ENCODE measurements around the gene MND1. TPM values are rescaled to one million over a fixed set of nuclear protein-coding genes. Genes with fewer than 3 reads are reported as not detected.

MND1 gene
- total and polyA plus RNA-seq, 2 donors from 2014 or later: 0.98 to 1.5 TPM

DNA sequence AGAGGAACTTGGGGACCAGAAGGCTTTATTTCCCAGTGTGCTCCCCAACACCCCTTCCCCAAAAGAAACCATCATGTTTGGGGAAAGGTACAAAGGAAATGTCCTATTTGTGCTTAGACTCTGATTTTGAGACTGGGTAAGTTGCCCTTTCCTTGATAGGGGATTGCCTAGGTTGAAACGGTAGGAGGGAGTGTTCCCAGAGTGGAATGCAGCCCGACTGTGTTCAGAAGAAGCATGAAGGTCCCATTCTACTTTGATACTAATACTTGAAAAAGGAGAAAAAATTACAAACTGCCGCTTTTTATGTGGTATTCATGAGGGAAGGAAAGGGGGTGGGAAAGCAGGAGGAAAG, 89.2 kb downstream of the MND1 start:
- H3K36me3 ChIP-seq (ENCODE audit: control insufficient read depth in 2 of 3, insufficient read depth in 3 of 3, low read length in 3 of 3): no peaks in the 10 kb centered on the region
- H3K9me3 ChIP-seq (ENCODE audit: control insufficient read depth in 2 of 3, insufficient read depth in 1 of 3, low read length in 3 of 3): no peaks in the 10 kb centered on the region
- FAIRE-seq (no peak), DNase-seq (peak in 2 of 5 donors; percentile 40 to 50)
- H3K9ac ChIP-seq (ENCODE audit: low read length in 3 of 3): no peak overlapping the region
- peak overlapping the region in 1 of 2 donors; percentile 33 for H3K27ac ChIP-seq (ENCODE audit: low read depth in 2 of 2, low read length in 2 of 2)
- intact Hi-C loops (cut with DNase I): no loop called here
- no peak overlapping the region for H3K4me3 ChIP-seq (ENCODE audit: low read length in 3 of 3)
- no peaks in the 10 kb centered on the region for H3K27me3 ChIP-seq (ENCODE audit: control insufficient read depth, insufficient read depth, low read length)
- no peaks in the 10 kb centered on the region for H3K4me1 ChIP-seq (ENCODE audit: control insufficient read depth in 2 of 3, insufficient read depth in 2 of 3, low read depth in 1 of 3, low read length in 3 of 3)
- no peak for TF ChIP-seq CTCF (IDR thresholded peaks at IDR 0.05; ENCODE audit: borderline replicate concordance, extremely low read depth, insufficient read depth)

DNA sequence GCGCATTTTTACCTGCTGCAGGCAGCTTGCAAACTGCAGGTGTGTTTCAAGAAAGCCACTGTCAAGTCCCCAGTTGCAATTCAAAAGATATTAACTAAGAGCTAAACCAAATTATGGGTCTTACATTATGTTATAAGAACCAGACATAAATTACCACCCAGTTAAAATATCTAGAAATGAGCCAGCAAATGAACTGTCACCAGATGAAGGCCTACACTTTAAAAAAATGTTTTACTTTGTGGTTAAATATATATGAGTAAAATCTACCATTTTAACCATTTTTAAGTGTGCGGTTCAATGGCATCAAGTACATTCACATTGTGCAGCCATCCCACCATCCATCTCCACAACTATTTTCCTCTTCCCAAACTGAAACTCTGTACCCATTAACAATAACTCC, 89.7 kb downstream of the MND1 start:
- FAIRE-seq: no peak

DNA sequence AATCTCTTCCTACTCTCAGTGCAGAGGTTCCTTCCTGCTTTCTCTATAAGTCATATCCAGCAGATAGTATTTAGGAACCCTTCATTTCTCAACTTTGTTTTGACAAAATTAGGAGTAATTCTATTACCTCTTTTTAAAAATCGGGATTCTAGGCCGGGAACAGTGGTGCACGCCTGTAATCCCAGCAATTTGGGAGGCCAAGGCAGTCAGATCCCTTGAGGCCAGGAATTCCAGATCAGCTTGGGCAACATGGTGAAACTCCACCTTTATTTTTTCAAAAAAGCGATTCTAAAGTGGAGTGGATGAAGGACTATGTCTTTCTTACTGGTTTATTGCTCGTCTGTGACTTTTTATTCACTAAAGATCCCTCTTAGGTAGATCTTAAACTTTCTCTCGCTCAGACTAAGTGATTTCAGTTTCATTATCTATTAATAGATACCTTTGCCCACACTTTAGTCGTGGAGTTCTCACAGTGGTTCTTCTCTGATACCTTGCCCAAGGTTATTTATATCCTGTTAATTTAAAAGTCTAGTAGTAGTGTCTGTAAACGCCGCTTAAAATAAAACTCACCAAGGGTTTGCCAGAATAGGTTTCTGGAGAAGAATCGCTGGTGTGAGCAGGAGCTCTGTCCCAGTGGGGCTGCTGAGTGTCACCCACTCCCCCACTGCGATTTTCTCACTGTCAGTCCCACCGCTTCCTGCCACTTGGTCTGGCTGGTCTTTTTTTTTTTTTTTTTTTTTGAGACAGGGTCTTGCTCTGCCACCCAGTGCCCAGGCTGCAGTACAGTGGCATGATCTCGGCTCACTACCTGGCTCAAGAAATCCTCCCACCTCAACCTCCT, 94.6 kb downstream of the MND1 start:
- Histone ChIP-seq H3K27ac (ENCODE audit: low read depth in 2 of 2, low read length in 2 of 2) (no peak overlapping the region), H3K36me3 (ENCODE audit: control insufficient read depth in 2 of 3, insufficient read depth in 3 of 3, low read length in 3 of 3) (no peaks in the 10 kb centered on the region), H3K4me1 (ENCODE audit: control insufficient read depth in 2 of 3, insufficient read depth in 2 of 3, low read depth in 1 of 3, low read length in 3 of 3) (no peaks in the 10 kb centered on the region), H3K4me3 (ENCODE audit: low read length in 3 of 3) (peak overlapping the region in 2 of 3 donors; percentile 28 to 53), H3K9ac (ENCODE audit: low read length in 3 of 3) (peak overlapping the region in 1 of 3 donors; percentile 34), H3K9me3 (ENCODE audit: control insufficient read depth in 2 of 3, insufficient read depth in 1 of 3, low read length in 3 of 3) (no peaks in the 10 kb centered on the region), H3K27me3 (ENCODE audit: control insufficient read depth, insufficient read depth, low read length) (no peaks in the 10 kb centered on the region)
- no peak for TF ChIP-seq CTCF (IDR thresholded peaks at IDR 0.05; ENCODE audit: borderline replicate concordance, extremely low read depth, insufficient read depth)
- intact Hi-C loops (cut with DNase I): no loop called here
- no peak for FAIRE-seq
- DNase-seq: no peak

More for the DNA sequence above, 89.7 kb downstream of the MND1 start:
- intact Hi-C loops (cut with DNase I): no loop called here
- Histone ChIP-seq H3K9ac (ENCODE audit: low read length in 3 of 3) (no peak overlapping the region), H3K4me1 (ENCODE audit: control insufficient read depth in 2 of 3, insufficient read depth in 2 of 3, low read depth in 1 of 3, low read length in 3 of 3) (no peaks in the 10 kb centered on the region), H3K27ac (ENCODE audit: low read depth in 2 of 2, low read length in 2 of 2) (no peak overlapping the region), H3K27me3 (ENCODE audit: control insufficient read depth, insufficient read depth, low read length) (no peaks in the 10 kb centered on the region), H3K36me3 (ENCODE audit: control insufficient read depth in 2 of 3, insufficient read depth in 3 of 3, low read length in 3 of 3) (no peaks in the 10 kb centered on the region), H3K4me3 (ENCODE audit: low read length in 3 of 3) (no peak overlapping the region), H3K9me3 (ENCODE audit: control insufficient read depth in 2 of 3, insufficient read depth in 1 of 3, low read length in 3 of 3) (no peaks in the 10 kb centered on the region)
- DNase-seq: no peak
- no peak for TF ChIP-seq CTCF (IDR thresholded peaks at IDR 0.05; ENCODE audit: borderline replicate concordance, extremely low read depth, insufficient read depth)
